Right ventricle myocardium superior (tissue), 1 donor: Measurements from ENCODE around the gene P2RY2. TPM values are rescaled to one million over a fixed set of nuclear protein-coding genes. Genes with fewer than 3 reads are reported as not detected.

Experiments
- ATAC-seq: fragments of 200-7000 bp; cut with Tn5 transposase; one replicate; pipeline ENCODE4 v1.9.1; 2020; ENCODE audit warnings: mild to moderate bottlenecking; ENCODE audit not compliant: poor library complexity
- DNase-seq: peaks from one replicate; pipeline ENCODE4 v3.0.0-alpha.2; 2020
- intact Hi-C: fragments of 100-400 bp; cut with DNase I; formaldehyde crosslinking; loops from one replicate; pipeline ENCODE4 v1.11.2; 2022
- long read RNA-seq: library from polyadenylated mRNA; unstranded; transcript quantifications from one replicate; pipeline ENCODE4 v2.0.0, GENCODE V29; 2021
- total RNA-seq: library from RNA; stranded (reverse); fragmentation: NEBNext Ultra II Directional; extraction: Animal tissue kit (Norgen Biotek cat#: 25700); gene quantifications from one replicate; pipeline ENCODE4 v1.2.1, GENCODE V29; 2021
- donor health status: DM: no; HTN: yes; CAD: no; lungs with severe emphysema.

P2RY2 gene
- total RNA-seq: 22.5 TPM
- long read RNA-seq, transcript P2RY2-202 (3 exons, 2,174 nt): minor isoform, 12 of 69 reads
- long read RNA-seq, transcript P2RY2-203 (3 exons, 2,107 nt): major isoform, 37 of 69 reads
- long read RNA-seq, partial matches to known transcripts: 1 of 69 reads
- long read RNA-seq, other reads (novel, unspliced or antisense): 19 of 69 reads

DNA sequence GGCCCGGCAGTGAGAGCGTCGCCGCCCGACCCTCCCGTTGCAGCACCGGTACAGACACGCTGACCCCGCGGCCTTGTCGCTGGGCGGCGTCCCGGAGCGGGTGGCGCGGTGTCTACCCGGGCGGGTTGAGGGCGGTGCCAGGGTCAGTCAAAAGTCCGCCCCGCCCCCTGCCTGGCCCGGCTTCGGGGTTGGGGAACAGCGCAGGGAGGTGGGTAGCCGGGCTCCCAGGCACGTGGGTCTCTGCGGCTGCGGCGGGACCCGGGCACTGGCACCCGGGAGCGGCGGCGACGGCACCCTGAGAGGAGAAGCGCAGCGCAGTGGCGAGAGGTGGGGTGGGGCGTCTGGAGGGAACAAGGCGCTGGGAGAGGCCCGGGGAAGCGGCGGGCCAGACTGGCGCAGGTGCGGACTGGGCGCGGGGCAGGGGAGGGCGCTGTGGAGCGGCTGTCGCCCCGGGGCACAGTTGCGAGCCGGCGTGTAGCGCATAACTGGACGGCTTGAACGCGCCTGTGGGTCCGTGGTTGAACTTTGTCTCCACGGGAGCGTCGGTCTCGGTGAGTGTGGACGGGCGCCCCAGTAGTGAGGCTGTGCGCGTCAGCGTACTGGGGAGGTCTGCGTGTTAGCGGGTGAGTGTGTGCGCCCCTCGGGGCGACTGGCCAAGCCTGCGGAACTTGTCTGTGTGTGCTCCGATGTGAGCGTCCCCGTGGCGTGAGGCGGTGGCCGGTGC is at the start of gene P2RY2:
TSS of gene P2RY2 (plus strand) at position 176 of the 724 bp plus-strand sequence. CDS start 15,879 bp downstream, outside the sequence.
- peak; percentile 90 for ATAC-seq
- intact Hi-C loops: no loop called here
- DNase-seq: peak; percentile 91

- ATAC-seq: peak; percentile 11
These were observed 49.0 kb upstream of the P2RY2 start for GRCh38 chr11:73168925-73169579.

GRCh38 chr11:73170140-73170539 is 47.9 kb upstream of the P2RY2 start:
- ATAC-seq: no peak
- intact Hi-C loops: loop anchor here (10.0 kb wide), 2 partner anchors 245 to 445 kb away; no protein-coding TSS in a partner anchor
- no peak for DNase-seq

More at GRCh38 chr11:73168925-73169579, 49.0 kb upstream of the P2RY2 start:
- intact Hi-C loops: no loop called here
- DNase-seq: no peak

GRCh38 chr11:73171436-73172161 is 46.5 kb upstream of the P2RY2 start:
- DNase-seq (no peak), ATAC-seq (no peak)
- intact Hi-C loops: loop anchor here (10.0 kb wide), 2 partner anchors 247 to 447 kb away; no protein-coding TSS in a partner anchor

DNA sequence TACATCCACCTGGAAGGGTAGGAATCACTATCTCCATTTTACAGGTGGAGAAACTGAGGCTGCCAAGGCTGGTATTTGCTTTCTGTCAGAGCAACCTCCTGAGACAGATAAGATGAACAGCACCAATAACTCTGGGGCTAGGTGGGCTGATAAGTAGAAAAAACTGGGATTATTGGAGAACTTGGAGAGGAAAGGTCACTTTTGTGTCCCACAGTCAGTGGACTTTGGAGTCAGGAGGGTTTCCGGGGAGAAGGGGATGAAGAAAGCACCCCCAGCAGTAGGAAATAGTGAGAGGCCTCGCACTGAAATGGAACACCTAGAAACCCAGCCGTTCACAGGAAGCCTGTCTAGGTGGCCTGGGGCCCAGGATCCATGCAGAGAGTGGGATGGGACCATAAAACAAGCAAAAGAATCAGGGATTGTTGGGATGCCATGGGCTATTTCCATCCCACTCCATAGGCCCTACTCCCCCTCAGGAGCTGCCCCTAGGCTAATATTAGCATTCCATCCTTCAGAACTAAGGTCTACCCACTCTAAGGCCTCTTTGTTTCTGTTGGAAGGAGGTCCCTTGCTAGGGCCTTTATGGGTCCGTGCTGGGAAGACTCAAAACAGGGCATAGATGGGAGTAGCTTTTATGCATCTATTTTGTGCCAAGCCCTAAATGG is 45.0 kb upstream of the P2RY2 start:
- DNase-seq (no peak), ATAC-seq (no peak)
- intact Hi-C loops: loop anchor here (10.0 kb wide), 2 partner anchors 248 to 448 kb away; no protein-coding TSS in a partner anchor

DNA sequence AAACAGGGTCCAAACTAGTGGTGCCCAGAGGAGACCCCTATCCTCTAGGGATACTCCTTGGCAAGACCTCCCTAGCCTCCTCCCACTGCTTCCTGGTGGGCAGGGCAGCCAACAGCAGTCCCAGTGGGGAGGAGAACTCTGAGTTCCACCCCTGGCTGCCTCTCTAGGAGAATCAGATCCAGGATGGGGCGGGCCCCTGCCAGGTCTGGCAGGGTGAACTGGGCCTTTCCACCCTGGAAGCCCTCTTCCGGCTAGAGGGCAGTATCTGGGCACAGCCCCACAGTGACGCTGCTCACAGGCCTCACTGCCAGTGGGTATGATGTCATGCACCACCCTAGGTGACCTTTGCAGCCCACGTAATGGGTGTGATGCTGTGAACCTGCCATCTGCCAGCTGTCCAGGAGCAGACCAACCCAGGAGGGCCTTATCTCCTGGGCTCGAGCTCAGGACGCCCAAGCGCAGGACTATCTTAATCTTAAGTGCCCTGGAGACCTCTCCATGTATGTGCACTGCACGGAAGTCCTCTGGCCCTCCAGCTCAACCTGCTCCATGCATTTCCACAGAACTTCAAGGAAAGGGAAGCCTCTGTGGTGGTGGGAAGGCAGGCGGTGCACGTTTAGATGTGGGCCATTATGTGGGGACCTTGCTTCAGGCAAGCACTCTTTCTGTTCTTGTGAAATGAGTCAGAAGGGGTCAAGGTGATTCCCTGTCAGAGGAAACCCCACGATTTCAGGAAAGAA is 44.2 kb upstream of the P2RY2 start:
- peak; percentile 72 for ATAC-seq
- intact Hi-C loops: loop anchor here (10.0 kb wide), 2 partner anchors 249 to 449 kb away; no protein-coding TSS in a partner anchor
- peak; percentile 86 for DNase-seq

DNA sequence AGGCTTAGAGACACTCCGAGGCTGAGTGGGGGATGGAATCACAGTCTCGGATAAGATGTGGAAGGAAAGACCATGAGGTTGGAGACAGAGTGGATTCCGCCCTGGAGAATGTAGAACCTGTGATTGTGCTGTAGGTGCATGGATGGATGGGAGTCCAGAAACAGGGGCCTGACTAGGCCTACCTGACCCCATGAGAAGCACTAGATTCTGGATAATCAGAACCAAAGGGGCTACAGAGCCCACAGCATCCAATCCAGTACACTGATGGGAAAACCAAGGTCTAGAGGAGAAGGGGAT is 43.6 kb upstream of the P2RY2 start:
- intact Hi-C loops: loop anchor here (10.0 kb wide), 2 partner anchors 250 to 450 kb away; no protein-coding TSS in a partner anchor
- DNase-seq (no peak), ATAC-seq (no peak)

DNA sequence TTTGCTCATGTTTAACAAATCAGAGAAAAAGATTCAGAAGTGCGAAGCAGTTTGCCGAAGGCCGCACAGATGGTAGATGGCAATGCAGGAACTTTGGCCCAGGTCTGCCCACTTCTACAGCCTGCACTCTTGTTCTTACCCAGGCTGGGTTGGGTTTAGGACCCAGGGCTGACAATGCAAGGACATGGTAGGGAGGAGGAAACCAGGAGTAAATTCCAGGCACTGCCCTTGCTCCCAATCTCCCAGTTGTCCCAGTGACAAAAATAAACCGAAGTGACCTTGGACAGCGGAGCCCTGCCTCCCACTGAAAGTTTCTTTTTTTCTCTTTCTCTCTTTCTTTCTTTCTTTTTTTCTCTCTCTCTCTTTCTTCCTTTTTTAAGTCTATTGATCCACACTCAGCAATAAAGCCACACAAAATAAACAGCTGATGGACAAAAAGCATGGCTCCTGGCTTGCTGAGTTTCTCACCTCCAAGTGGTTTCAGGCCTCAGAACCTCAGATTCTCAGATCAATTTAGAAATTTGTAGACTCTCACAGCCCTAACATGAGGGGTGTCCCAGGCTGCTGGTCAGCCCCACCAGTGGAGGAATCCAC is 42.4 kb upstream of the P2RY2 start:
- DNase-seq: no peak
- peak; percentile 37 for ATAC-seq
- intact Hi-C loops: loop anchor here (10.0 kb wide), 2 partner anchors 251 to 451 kb away; no protein-coding TSS in a partner anchor

GRCh38 chr11:73176145-73176873 is 41.8 kb upstream of the P2RY2 start:
- ATAC-seq: no peak
- DNase-seq: no peak
- intact Hi-C loops: loop anchor here (10.0 kb wide), 2 partner anchors 252 to 452 kb away; no protein-coding TSS in a partner anchor

GRCh38 chr11:73176874-73177155 is 41.3 kb upstream of the P2RY2 start:
- ATAC-seq (no peak), DNase-seq (no peak)
- intact Hi-C loops: loop anchor here (10.0 kb wide), 2 partner anchors 252 to 452 kb away; no protein-coding TSS in a partner anchor

GRCh38 chr11:73177380-73177777 is 40.7 kb upstream of the P2RY2 start:
- ATAC-seq (peak; percentile 35), DNase-seq (peak; percentile 71)
- intact Hi-C loops: loop anchor here (10.0 kb wide), 2 partner anchors 253 to 453 kb away; no protein-coding TSS in a partner anchor

DNA sequence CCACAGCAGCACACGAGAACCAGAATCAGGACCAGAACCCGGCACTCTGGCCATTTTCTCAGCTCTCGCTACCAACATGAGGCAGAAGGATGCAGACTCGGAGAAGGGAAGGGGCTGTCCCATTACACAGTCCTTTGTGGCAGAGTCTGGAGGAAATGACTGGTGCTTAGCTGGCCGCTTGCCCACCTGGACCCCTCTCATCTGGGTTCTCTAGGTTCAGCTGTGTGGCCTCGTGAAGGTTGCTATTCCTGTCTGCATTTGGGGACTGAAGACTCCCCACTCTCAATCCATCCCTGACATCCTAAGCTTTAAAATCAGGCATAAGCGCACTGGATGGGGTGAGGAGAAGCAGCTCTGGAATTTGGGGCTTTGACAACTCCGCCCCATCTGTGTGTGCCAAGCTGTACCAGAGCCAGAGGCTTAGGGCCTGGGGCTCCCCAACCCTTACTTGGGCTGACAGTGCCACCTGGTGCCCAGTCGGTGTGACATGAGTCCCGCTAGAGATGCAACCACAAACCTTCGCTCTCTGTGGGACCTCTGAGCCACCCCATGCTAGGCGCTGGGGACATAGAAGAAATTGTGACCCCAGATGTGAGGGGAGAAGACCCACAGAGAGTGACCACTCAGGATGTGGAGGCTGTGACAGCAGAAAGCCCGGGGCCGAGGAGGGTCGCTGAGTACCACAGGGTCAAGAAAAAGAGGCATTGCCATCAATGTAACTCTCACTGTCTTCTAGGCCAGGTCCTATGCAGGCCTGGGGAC is 40.1 kb upstream of the P2RY2 start:
- ATAC-seq (peak; percentile 69), DNase-seq (peak; percentile 91)
- intact Hi-C loops: loop anchor here (2.0 to 10.0 kb wide), 3 partner anchors 253 to 453 kb away; no protein-coding TSS in a partner anchor

DNA sequence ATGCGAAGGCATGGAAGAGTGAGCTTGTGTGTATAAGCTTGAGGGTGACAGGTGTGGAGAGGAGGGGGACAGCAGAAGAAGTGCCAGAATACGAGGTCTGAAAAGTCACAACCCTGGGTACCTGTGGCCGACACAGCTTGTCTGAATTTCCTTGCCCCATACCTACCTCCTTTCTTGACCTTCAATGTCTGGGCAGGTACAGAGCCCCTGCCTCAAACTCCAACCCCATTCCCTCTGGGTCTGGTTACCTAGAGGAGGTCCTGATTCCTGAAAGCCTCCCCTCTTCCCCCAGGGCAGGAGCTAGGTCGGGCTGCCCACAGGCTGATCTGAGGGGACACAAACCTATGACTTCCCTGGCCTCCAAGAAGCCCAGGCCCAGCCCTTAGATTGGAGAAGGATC is 39.4 kb upstream of the P2RY2 start:
- ATAC-seq: no peak
- intact Hi-C loops: loop anchor here (2.0 to 10.0 kb wide), 3 partner anchors 254 to 454 kb away; no protein-coding TSS in a partner anchor
- DNase-seq: no peak

DNA sequence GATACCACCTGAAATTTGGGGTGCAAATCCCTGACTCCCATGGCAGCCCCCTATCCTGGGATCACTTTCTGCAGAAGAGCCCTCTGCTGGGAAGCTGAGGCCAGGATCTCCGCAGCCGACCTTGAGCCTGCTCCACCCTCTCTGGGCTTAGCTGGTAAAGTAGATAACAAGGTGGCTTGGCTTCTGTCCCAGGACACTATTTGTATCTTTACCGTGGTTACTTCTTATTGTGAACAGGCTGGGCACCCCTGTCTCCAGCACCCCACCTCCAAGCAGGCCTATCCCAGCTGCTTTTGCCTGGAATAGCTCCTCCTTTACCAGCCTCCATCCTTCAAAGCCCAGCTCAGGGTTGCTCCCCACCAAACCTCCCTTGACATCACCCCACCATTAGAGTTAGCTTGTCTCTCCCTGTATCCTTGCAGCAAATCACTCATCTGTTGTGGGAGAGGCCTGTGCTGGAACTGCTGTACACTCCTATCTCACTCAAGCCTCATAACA is 35.2 kb upstream of the P2RY2 start:
- peak; percentile 79 for ATAC-seq
- intact Hi-C loops: no loop called here
- DNase-seq: peak; percentile 65

DNA sequence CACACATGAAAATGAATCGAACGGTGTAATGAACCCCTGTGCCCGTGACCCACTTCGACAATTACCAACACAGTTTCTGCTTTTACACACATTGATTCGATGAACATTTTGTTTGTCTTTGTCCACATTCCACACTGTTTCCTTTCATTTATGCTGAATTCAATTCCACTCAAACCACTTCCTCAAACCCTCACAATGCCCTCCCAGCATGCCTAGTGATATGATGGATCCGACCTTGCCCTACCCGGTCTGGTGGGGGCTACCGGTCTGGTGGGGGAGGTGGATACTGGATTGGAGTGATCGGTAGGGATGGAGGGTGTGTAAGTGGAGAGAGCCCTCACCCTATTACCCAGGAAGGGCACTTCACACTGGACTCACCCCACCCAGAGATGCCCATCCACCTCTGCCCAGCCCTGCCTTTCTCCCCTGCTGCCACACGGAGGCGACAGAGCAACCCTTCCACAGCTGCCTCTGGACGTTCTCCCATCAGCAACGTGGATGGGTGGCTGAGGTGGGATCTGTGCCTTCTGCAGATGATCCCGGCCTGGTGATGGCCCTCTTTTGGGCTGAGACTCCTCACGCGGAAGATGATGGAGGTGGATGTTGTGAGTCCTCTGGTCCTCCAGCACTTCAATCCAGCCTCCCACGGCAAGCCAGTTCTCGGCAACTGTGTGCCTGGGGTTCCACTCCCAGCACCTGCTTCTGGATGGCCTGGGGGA is 33.0 kb upstream of the P2RY2 start:
- DNase-seq (peak; percentile 78), ATAC-seq (peak; percentile 59)
- intact Hi-C loops: loop anchor here (5.0 kb wide), 2 partner anchors 57 to 102 kb away; no protein-coding TSS in a partner anchor
